Measurements from ENCODE around the gene NCBP2. TPM values are rescaled to one million over a fixed set of nuclear protein-coding genes. Genes with fewer than 3 reads are reported as not detected.

NCBP2 gene
- total and polyA plus RNA-seq, 2 experiments from 2014 or later: 78.4 to 98.9 TPM

DNA sequence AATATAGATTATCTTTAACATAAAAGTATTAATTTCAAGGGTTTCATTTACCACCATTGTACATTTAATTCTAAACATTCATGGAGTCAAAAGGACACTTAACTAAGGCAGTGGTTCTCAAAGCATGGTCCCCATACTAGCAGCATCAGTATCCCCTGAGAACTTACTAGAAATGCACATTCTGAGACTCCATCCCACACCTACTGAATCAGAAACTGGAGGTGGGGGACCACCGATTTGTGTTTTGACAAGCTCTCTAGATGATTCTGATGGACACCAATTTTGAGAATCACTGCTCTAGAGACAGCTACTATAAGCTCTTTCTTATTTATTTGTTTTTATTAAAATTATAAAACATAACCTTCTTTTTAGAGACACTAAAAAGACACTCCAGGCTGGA lies 40.6 kb downstream of the NCBP2 start (continued):
- TF ChIP-seq, protein P1, sequence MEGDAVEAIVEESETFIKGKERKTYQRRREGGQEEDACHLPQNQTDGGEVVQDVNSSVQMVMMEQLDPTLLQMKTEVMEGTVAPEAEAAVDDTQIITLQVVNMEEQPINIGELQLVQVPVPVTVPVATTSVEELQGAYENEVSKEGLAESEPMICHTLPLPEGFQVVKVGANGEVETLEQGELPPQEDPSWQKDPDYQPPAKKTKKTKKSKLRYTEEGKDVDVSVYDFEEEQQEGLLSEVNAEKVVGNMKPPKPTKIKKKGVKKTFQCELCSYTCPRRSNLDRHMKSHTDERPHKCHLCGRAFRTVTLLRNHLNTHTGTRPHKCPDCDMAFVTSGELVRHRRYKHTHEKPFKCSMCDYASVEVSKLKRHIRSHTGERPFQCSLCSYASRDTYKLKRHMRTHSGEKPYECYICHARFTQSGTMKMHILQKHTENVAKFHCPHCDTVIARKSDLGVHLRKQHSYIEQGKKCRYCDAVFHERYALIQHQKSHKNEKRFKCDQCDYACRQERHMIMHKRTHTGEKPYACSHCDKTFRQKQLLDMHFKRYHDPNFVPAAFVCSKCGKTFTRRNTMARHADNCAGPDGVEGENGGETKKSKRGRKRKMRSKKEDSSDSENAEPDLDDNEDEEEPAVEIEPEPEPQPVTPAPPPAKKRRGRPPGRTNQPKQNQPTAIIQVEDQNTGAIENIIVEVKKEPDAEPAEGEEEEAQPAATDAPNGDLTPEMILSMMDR (conservative IDR thresholded peaks at IDR 0.05; ENCODE audit: low read depth in 2 of 2): no peak
- no peak for TF ChIP-seq EZH2phosphoT487 (IDR thresholded peaks at IDR 0.05; ENCODE audit: unreplicated experiment)
- no peak for TF ChIP-seq NANOG (IDR thresholded peaks at IDR 0.05; ENCODE audit: borderline replicate concordance)
- no peak for TF ChIP-seq EZH2 (IDR thresholded peaks at IDR 0.05; ENCODE audit: low read depth, unreplicated experiment)
- TF ChIP-seq STAT1 (IDR thresholded peaks at IDR 0.05; ENCODE audit: unreplicated experiment): no peak
- no peak for TF ChIP-seq CREB1 (CRISPR knock-in tag; IDR thresholded peaks at IDR 0.05; ENCODE audit: low read depth)
- TF ChIP-seq, protein P2, sequence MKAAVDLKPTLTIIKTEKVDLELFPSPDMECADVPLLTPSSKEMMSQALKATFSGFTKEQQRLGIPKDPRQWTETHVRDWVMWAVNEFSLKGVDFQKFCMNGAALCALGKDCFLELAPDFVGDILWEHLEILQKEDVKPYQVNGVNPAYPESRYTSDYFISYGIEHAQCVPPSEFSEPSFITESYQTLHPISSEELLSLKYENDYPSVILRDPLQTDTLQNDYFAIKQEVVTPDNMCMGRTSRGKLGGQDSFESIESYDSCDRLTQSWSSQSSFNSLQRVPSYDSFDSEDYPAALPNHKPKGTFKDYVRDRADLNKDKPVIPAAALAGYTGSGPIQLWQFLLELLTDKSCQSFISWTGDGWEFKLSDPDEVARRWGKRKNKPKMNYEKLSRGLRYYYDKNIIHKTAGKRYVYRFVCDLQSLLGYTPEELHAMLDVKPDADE (IDR thresholded peaks at IDR 0.05): no peak

DNA sequence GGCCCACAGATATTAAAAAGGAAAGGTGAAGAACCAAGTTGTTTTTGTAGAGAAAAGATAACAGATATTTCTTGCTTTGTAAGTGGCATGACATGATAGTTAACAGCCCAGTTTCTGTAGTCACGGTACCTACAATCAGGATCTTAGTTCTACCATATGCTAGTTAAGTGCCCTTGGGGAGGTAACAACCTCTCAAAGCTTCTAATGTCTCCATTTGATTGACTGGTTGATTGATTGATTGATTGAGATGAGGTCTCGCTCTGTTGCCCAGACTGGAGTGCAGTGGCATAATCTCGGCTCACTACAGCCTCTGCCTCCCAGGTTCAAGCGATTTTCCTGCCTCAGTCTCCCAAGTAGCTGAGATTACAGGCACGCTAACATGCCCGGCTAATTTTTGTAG lies 46.1 kb downstream of the NCBP2 start:
- H3K4me1 Mint-ChIP-seq: no peaks in the 10 kb centered on the region
- H3K4me3 ChIP-seq: no peak overlapping the region
- no peaks in the 10 kb centered on the region for H3K27me3 ChIP-seq (ENCODE audit: insufficient read depth)
- no peaks in the 10 kb centered on the region for H3K4me1 ChIP-seq (ENCODE audit: insufficient read depth)
- peaks cover 3% of the 10 kb centered on the region for H3K27me3 Mint-ChIP-seq (ENCODE audit: insufficient read depth, low read depth, poor library complexity)
- no peak overlapping the region for H3K27ac ChIP-seq (ENCODE audit: low read depth)
- H3K36me3 Mint-ChIP-seq (ENCODE audit: low read depth): peaks cover 16% of the 10 kb centered on the region; the same call in 2 of the 3 replicates
- H2AFZ ChIP-seq: no peak overlapping the region
- no peaks in the 10 kb centered on the region for H3K36me3 ChIP-seq (ENCODE audit: insufficient read depth)
- H3F3A ChIP-seq (replicated peaks; ENCODE audit: low read depth): no peaks in the 10 kb centered on the region
- H4K20me1 ChIP-seq (replicated peaks; ENCODE audit: insufficient read depth): peaks cover 19% of the 10 kb centered on the region
- no peak for ATAC-seq
- no peaks in the 10 kb centered on the region for H3K9me3 Mint-ChIP-seq
- H3K27ac Mint-ChIP-seq: no peak overlapping the region
- H3K4me2 ChIP-seq: no peak overlapping the region
- no peaks in the 10 kb centered on the region for H3K9me2 ChIP-seq (ENCODE audit: insufficient read depth)
- DNase-seq (ENCODE audit: low spot score): no peak
- H3K79me2 ChIP-seq (replicated peaks; ENCODE audit: insufficient read depth): peaks cover 67% of the 10 kb centered on the region
- H3K4me3 Mint-ChIP-seq: no peak overlapping the region
- no peak for TF ChIP-seq ZNF114 (CRISPR knock-in tag; IDR thresholded peaks at IDR 0.05)
- no peak for TF ChIP-seq NANOG (IDR thresholded peaks at IDR 0.05; ENCODE audit: borderline replicate concordance)
- TF ChIP-seq, protein P3, sequence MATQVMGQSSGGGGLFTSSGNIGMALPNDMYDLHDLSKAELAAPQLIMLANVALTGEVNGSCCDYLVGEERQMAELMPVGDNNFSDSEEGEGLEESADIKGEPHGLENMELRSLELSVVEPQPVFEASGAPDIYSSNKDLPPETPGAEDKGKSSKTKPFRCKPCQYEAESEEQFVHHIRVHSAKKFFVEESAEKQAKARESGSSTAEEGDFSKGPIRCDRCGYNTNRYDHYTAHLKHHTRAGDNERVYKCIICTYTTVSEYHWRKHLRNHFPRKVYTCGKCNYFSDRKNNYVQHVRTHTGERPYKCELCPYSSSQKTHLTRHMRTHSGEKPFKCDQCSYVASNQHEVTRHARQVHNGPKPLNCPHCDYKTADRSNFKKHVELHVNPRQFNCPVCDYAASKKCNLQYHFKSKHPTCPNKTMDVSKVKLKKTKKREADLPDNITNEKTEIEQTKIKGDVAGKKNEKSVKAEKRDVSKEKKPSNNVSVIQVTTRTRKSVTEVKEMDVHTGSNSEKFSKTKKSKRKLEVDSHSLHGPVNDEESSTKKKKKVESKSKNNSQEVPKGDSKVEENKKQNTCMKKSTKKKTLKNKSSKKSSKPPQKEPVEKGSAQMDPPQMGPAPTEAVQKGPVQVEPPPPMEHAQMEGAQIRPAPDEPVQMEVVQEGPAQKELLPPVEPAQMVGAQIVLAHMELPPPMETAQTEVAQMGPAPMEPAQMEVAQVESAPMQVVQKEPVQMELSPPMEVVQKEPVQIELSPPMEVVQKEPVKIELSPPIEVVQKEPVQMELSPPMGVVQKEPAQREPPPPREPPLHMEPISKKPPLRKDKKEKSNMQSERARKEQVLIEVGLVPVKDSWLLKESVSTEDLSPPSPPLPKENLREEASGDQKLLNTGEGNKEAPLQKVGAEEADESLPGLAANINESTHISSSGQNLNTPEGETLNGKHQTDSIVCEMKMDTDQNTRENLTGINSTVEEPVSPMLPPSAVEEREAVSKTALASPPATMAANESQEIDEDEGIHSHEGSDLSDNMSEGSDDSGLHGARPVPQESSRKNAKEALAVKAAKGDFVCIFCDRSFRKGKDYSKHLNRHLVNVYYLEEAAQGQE (IDR thresholded peaks at IDR 0.05; ENCODE audit: unreplicated experiment): no peak
- TF ChIP-seq, protein P4, sequence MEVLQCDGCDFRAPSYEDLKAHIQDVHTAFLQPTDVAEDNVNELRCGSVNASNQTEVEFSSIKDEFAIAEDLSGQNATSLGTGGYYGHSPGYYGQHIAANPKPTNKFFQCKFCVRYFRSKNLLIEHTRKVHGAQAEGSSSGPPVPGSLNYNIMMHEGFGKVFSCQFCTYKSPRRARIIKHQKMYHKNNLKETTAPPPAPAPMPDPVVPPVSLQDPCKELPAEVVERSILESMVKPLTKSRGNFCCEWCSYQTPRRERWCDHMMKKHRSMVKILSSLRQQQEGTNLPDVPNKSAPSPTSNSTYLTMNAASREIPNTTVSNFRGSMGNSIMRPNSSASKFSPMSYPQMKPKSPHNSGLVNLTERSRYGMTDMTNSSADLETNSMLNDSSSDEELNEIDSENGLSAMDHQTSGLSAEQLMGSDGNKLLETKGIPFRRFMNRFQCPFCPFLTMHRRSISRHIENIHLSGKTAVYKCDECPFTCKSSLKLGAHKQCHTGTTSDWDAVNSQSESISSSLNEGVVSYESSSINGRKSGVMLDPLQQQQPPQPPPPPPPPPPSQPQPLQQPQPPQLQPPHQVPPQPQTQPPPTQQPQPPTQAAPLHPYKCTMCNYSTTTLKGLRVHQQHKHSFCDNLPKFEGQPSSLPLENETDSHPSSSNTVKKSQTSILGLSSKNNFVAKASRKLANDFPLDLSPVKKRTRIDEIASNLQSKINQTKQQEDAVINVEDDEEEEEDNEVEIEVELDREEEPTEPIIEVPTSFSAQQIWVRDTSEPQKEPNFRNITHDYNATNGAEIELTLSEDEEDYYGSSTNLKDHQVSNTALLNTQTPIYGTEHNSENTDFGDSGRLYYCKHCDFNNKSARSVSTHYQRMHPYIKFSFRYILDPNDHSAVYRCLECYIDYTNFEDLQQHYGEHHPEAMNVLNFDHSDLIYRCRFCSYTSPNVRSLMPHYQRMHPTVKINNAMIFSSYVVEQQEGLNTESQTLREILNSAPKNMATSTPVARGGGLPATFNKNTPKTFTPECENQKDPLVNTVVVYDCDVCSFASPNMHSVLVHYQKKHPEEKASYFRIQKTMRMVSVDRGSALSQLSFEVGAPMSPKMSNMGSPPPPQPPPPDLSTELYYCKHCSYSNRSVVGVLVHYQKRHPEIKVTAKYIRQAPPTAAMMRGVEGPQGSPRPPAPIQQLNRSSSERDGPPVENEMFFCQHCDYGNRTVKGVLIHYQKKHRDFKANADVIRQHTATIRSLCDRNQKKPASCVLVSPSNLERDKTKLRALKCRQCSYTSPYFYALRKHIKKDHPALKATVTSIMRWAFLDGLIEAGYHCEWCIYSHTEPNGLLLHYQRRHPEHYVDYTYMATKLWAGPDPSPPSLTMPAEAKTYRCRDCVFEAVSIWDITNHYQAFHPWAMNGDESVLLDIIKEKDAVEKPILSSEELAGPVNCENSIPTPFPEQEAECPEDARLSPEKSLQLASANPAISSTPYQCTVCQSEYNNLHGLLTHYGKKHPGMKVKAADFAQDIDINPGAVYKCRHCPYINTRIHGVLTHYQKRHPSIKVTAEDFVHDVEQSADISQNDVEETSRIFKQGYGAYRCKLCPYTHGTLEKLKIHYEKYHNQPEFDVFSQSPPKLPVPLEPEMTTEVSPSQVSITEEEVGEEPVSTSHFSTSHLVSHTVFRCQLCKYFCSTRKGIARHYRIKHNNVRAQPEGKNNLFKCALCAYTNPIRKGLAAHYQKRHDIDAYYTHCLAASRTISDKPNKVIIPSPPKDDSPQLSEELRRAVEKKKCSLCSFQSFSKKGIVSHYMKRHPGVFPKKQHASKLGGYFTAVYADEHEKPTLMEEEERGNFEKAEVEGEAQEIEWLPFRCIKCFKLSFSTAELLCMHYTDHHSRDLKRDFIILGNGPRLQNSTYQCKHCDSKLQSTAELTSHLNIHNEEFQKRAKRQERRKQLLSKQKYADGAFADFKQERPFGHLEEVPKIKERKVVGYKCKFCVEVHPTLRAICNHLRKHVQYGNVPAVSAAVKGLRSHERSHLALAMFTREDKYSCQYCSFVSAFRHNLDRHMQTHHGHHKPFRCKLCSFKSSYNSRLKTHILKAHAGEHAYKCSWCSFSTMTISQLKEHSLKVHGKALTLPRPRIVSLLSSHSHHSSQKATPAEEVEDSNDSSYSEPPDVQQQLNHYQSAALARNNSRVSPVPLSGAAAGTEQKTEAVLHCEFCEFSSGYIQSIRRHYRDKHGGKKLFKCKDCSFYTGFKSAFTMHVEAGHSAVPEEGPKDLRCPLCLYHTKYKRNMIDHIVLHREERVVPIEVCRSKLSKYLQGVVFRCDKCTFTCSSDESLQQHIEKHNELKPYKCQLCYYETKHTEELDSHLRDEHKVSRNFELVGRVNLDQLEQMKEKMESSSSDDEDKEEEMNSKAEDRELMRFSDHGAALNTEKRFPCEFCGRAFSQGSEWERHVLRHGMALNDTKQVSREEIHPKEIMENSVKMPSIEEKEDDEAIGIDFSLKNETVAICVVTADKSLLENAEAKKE (CRISPR knock-in tag; IDR thresholded peaks at IDR 0.05): no peak
- no peak for TF ChIP-seq CREB1 (CRISPR knock-in tag; IDR thresholded peaks at IDR 0.05; ENCODE audit: low read depth)
- no peak for TF ChIP-seq JUNB (IDR thresholded peaks at IDR 0.05; ENCODE audit: unreplicated experiment)
- TF ChIP-seq, protein P2 (IDR thresholded peaks at IDR 0.05): no peak
- no peak for TF ChIP-seq STAT1 (IDR thresholded peaks at IDR 0.05; ENCODE audit: unreplicated experiment)

All from GM23338 (cell line).